ENCODE measurements around the gene KAT7.

The KAT7 gene

DNA sequence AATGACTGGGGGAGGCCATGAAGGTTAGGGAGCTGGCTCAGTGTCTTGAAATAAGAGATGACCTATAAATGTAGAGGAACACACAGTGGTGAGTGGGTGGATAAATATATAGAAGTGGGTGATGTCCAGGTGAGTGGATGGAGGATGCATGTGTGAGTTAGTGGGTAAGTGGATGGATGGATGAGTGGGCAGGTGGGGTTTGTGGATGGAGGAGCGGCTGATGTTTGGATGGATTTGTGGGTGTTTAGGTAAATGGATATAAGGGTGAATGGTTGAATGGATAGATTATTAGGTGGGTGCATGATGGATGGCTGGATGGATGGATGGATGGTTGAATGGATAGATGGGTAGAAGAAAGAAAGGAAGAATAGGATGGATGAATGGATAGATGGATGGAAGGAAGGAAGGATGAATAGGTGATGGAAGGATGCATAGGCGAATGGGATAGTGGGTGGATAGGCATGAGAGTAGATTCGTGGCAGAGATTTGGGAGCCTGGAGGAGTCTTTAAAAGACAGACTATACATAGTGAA, 78.5 kb downstream of the KAT7 start:
- no peak for DNase-seq

DNA sequence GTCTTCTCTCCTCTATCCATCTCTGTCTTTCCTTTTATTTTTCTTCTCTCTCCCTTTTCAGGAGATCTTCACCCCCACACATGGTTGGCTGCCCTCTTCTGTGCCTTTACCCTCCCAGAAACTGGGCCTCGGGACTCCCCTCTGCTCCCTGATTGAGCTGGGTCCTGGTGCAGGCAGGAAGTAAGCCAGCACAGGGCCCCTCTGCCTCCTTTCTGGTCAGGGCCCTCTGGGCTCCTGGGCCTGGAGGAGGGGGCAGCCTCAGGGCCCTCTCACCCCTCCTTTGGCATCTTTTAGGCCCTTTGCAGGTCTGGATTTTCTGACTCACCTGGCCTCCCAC, 80.5 kb downstream of the KAT7 start:
- no peak for DNase-seq

DNA sequence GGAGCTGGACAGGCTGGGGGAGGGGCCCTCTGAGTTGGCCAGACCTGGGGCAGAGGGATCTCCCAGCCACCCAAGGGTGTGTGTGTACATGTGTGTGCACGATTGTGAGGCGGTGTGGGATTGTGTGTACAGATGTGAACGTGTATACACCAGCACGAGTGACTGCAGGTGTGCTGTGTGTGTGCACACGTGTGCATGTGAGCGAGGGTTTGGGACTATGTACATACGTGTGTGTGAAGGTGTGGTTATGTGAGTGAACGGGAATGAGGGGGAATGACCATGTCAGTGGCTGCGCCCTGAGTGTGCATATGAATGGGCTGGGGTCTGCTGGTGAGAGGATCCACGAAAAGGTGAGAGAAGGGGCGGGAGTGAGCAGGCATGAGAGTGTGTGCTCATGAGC, 81.8 kb downstream of the KAT7 start:
- DNase-seq = no peak

- DNase-seq = no peak
These were observed 82.7 kb downstream of the KAT7 start for GRCh38 chr17:49871211-49871610.

DNA sequence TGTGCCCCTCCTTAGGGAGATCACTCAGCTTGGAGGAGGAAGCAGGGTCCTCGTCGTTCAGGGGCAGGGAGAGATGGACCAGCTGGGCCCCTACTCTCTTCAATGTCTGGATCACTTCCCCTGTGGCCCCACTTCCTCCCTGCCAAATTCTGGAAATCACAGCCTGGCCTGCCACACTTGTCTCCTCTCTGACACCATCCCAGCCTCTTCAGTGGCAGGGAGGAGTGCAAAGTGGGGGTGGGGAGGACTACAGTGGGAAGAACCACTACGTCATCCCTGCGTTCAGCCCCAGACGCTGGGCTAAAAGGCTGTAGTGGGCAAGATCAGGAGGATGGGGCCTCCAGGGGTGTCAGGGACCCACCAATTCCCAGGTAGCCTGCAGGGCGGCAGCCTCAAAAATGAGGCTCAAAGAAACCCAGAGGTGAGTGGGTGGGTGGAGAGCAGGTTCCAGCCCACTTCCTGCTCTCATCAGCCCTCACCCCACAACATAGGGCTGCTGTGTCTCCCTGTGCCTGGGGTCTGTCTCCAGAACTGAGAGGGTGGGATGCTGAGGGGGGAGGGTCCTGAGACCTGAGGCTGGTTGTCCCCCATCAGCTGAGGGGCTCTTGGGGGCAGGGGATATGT, 84.4 kb downstream of the KAT7 start:
- no peak for DNase-seq

DNA sequence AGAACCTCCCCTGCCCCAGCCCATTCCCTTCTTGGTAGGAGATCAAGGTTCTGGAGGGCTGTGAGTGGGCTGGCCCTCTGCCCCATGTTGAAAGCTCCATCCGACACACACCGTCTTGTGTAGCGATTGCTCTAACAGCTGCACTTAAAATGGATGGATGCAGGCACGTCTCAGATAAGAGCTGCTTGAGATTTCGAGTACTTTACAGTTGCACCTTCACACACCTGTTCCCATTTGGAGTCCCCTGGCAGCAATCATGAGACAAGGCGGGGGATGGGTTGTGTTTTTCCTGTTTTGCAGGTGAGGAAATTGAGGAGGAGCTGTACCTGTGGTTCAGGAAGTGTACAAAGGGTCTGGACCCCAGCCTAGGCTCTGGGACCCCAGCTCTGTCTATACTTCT, 85.0 kb downstream of the KAT7 start:
- DNase-seq = no peak

DNA sequence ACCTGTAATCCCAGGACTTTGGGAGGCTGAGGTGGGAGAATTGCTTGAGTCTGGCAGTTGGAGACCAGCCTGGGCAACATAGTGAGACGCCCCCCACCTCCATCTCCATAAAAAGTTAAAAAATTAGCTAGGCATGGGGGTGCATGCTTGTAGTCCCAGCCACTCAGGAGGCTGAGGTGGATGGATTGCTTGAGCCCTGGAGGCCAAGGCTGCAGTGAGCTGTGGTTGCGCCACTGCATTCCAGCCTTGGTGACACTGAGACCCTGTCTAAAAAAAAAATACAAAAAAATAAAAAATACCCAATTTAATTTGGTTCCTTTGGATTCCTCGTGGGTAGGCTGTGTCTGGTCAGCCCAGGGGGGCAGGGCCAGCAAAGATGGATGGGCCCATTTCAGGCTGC, 85.4 kb downstream of the KAT7 start:
- no peak for DNase-seq

GRCh38 chr17:49874911-49875310, 86.4 kb downstream of the KAT7 start:
- no peak for DNase-seq

DNA sequence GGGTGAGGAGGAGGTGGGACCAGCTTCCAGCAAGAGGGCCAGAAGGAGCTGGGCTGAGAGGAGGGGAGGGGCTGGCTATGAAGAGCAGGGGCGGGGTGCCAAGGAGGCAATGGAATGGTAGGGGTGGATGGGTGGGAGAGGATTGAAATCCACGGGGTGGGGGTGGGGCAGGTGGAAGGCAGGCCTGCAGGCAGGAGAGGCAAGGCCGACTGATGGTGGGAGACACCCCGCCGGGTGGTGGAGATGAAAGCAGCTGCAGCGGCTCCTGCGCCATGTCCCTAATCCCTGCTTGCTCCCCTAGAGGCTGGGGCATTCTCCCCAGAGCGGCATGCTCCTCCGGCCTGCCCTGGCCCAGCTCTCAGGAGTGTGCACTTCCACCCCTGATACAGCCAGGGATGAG, 87.2 kb downstream of the KAT7 start:
- no peak for DNase-seq

DNA sequence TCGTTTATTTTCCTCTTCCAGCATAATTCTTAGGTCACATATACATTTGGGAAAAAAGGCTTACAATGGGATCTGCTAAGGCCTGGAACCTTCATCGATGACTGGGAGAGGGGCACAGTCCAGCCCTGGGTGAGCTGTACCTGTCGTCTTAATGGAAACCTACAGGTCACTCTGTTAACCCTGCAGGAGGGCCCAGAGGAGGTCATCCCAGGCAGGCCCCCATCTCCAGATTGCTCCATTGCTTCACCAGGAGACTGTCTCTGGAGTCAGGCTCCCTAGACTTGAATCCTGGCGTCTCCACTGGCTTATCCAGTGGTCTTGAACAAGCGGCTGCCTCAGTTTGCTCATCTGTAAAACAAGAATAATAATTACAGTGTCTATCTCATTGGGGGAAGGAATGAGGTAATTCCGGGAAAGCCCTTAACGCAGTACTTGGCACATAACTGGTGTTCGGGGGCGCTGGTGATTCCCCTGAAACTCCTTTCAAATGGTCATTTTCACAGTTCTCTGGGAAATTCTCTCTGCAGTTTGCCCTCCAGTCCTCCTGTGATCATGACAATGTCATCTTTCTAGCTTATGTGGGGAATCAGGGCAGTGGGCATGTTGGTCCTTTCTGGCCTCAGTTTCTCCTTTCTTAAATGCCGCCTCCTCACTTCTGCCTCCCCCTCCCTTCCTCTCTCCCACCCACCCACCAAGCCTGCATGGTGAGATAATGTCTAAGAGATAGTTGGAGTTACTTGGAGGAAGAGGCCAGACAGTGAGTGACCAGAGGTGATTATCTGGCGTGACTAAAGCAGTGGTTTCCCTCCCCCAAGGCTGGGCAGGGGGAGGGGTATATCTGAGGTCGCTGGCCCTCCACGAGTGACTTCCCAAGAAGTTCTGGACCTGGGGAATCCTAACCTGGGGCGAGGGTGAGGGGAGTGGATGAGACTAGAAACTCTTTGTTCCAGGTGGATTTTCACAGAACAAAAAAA, 90.7 kb downstream of the KAT7 start:
- DNase-seq = no peak

- DNase-seq = peak in 39 of 58 donors; percentile 1 to 58 (median 12)
These were observed 92.0 kb downstream of the KAT7 start for GRCh38 chr17:49880291-49881053.

DNA sequence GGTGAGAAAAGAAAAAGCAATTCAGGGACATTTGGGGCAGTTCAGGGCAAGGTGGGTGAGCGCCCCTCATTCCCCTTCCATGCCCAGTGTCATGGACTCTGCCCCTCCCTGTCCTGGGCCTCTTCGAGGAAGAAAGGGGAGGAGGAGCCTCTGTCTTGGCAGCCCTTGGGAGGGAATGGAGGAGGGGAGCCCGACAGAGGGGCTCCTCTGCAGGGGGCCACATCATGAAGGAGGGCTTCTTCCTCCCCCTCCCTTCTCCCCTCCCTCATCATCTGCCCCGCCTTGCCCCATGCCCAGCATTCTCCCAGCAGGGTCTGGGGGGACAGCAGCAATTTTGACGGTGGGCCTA, 92.5 kb downstream of the KAT7 start:
- DNase-seq = no peak

- DNase-seq = no peak
These were observed 94.0 kb downstream of the KAT7 start for GRCh38 chr17:49882434-49882833.

Measured in anterior cingulate cortex (tissue), 58 donors.